ENCODE measurements around the gene NSMCE4A. TPM values are rescaled to one million over a fixed set of nuclear protein-coding genes. Genes with fewer than 3 reads are reported as not detected.
A peak's percentile ranks its signal among the peaks of the same experiment; 100 is the strongest.
"Not testable (repeated sequence)": the region's sequence is repeated elsewhere in the genome, so short reads cannot be mapped to it uniquely, and the experiment has no call there.

The NSMCE4A gene
- total RNA-seq, 1 donor from 2014 or later, result 13.1 TPM

GRCh38 chr10:121921238-121921931, 53.6 kb downstream of the NSMCE4A start:
- H3K79me2 ChIP-seq (ENCODE audit: insufficient read depth, low read length), result peaks cover 29% of the 10 kb centered on the region
- H2AFZ ChIP-seq (ENCODE audit: low read depth, low read length), result no peak overlapping the region
- no peak for TF ChIP-seq CTCF (IDR thresholded peaks at IDR 0.05; ENCODE audit: insufficient read depth, low read depth, low read length)
- no peak for TF ChIP-seq EZH2 (IDR thresholded peaks at IDR 0.05; ENCODE audit: insufficient read depth, low read length)
- FAIRE-seq (no peak), DNase-seq (ENCODE audit: low read depth) (peak; percentile 23)
- no peak overlapping the region for H3K4me2 ChIP-seq (ENCODE audit: low read length)
- no peaks in the 10 kb centered on the region for H3K27me3 Mint-ChIP-seq (ENCODE audit: low read depth, unreplicated experiment)
- H3K4me3 Mint-ChIP-seq (ENCODE audit: unreplicated experiment), result no peak overlapping the region
- no peak overlapping the region for H3K4me3 ChIP-seq (ENCODE audit: insufficient read depth, low read depth, low read length)
- no peaks in the 10 kb centered on the region for H3K4me1 ChIP-seq (ENCODE audit: insufficient read depth, low read length)
- peaks cover 2% of the 10 kb centered on the region for H3K36me3 ChIP-seq (ENCODE audit: insufficient read depth, low read length)
- no peak overlapping the region for H3K27ac ChIP-seq (ENCODE audit: low read depth, low read length)
- peaks cover 15% of the 10 kb centered on the region for H3K36me3 Mint-ChIP-seq (ENCODE audit: low read depth, unreplicated experiment)
- H3K27ac Mint-ChIP-seq (ENCODE audit: unreplicated experiment), result peak overlapping the region; percentile 82
- no peaks in the 10 kb centered on the region for H3K9me3 Mint-ChIP-seq (ENCODE audit: unreplicated experiment)
- H4K20me1 ChIP-seq (ENCODE audit: insufficient read depth, low read length), result peaks cover 5% of the 10 kb centered on the region
- H3K9me3 ChIP-seq (ENCODE audit: insufficient read depth, low read depth, low read length), result no peaks in the 10 kb centered on the region
- H3K27me3 ChIP-seq (ENCODE audit: insufficient read depth, low read length), result no peaks in the 10 kb centered on the region
- peaks cover 4% of the 10 kb centered on the region for H3K4me1 Mint-ChIP-seq (ENCODE audit: low read depth, unreplicated experiment)
- H3K9ac ChIP-seq (ENCODE audit: low read length), result no peak overlapping the region

- H3K27me3 Mint-ChIP-seq (ENCODE audit: low read depth, unreplicated experiment), result no peaks in the 10 kb centered on the region
- no peaks in the 10 kb centered on the region for H3K9me3 Mint-ChIP-seq (ENCODE audit: unreplicated experiment)
Measured at GRCh38 chr10:121919666-121920065, 55.4 kb downstream of the NSMCE4A start.

GRCh38 chr10:121918800-121919199, 56.2 kb downstream of the NSMCE4A start:
- H3K27ac Mint-ChIP-seq (ENCODE audit: unreplicated experiment); H3K36me3 ChIP-seq (ENCODE audit: insufficient read depth, low read length); H3K4me3 ChIP-seq (ENCODE audit: insufficient read depth, low read depth, low read length); H3K4me3 Mint-ChIP-seq (ENCODE audit: unreplicated experiment); H3K4me1 ChIP-seq (ENCODE audit: insufficient read depth, low read length); H3K4me2 ChIP-seq (ENCODE audit: low read length); H3K4me1 Mint-ChIP-seq (ENCODE audit: low read depth, unreplicated experiment); H3K27me3 ChIP-seq (ENCODE audit: insufficient read depth, low read length); H3K9me3 ChIP-seq (ENCODE audit: insufficient read depth, low read depth, low read length); FAIRE-seq; H3K9ac ChIP-seq (ENCODE audit: low read length); H2AFZ ChIP-seq (ENCODE audit: low read depth, low read length); H3K27me3 Mint-ChIP-seq (ENCODE audit: low read depth, unreplicated experiment); H3K9me3 Mint-ChIP-seq (ENCODE audit: unreplicated experiment); H4K20me1 ChIP-seq (ENCODE audit: insufficient read depth, low read length); DNase-seq (ENCODE audit: low read depth); H3K27ac ChIP-seq (ENCODE audit: low read depth, low read length): not testable (repeated sequence)
- H3K36me3 Mint-ChIP-seq (ENCODE audit: low read depth, unreplicated experiment), result peaks cover 19% of the 10 kb centered on the region
- peaks cover 11% of the 10 kb centered on the region for H3K79me2 ChIP-seq (ENCODE audit: insufficient read depth, low read length)

More at GRCh38 chr10:121919666-121920065, 55.4 kb downstream of the NSMCE4A start:
- Histone ChIP-seq H3K4me2 (ENCODE audit: low read length) (no peak overlapping the region), H4K20me1 (ENCODE audit: insufficient read depth, low read length) (peaks cover 5% of the 10 kb centered on the region), H3K9me3 (ENCODE audit: insufficient read depth, low read depth, low read length) (no peaks in the 10 kb centered on the region), H3K4me1 (ENCODE audit: insufficient read depth, low read length) (no peaks in the 10 kb centered on the region), H3K9ac (ENCODE audit: low read length) (no peak overlapping the region), H3K4me3 (ENCODE audit: insufficient read depth, low read depth, low read length) (no peak overlapping the region), H2AFZ (ENCODE audit: low read depth, low read length) (no peak overlapping the region), H3K36me3 (ENCODE audit: insufficient read depth, low read length) (peaks cover 3% of the 10 kb centered on the region), H3K27me3 (ENCODE audit: insufficient read depth, low read length) (no peaks in the 10 kb centered on the region), H3K27ac (ENCODE audit: low read depth, low read length) (no peak overlapping the region), H3K79me2 (ENCODE audit: insufficient read depth, low read length) (peaks cover 12% of the 10 kb centered on the region)
- H3K36me3 Mint-ChIP-seq (ENCODE audit: low read depth, unreplicated experiment), result peaks cover 19% of the 10 kb centered on the region
- H3K4me3 Mint-ChIP-seq (ENCODE audit: unreplicated experiment), result no peak overlapping the region
- no peak overlapping the region for H3K27ac Mint-ChIP-seq (ENCODE audit: unreplicated experiment)
- FAIRE-seq (no peak), DNase-seq (ENCODE audit: low read depth) (no peak)
- H3K4me1 Mint-ChIP-seq (ENCODE audit: low read depth, unreplicated experiment), result peaks cover 4% of the 10 kb centered on the region
- TF ChIP-seq CTCF (IDR thresholded peaks at IDR 0.05; ENCODE audit: insufficient read depth, low read depth, low read length) (no peak), EZH2 (IDR thresholded peaks at IDR 0.05; ENCODE audit: insufficient read depth, low read length) (no peak)

Measured in astrocyte (in vitro differentiated cells and primary cell).